Glomerular endothelial cell (primary cell): ENCODE data around the gene LRCH1. TPM values are rescaled to one million over a fixed set of nuclear protein-coding genes. Genes with fewer than 3 reads are reported as not detected.

Experiments
- DNase-seq: peaks from one replicate; pipeline ENCODE4 v3.0.0-alpha.2; 2011; ENCODE audit warnings: low read depth, low spot score; ENCODE audit errors: extremely low read depth
- total RNA-seq: library from RNA; depleted of rRNA; stranded (reverse); fragments of >200 nt; gene quantifications from 2 replicates; pipeline ENCODE4 v1.2.3, GENCODE V29; 2015

The LRCH1 gene
- total RNA-seq, 1 donor from 2014 or later: 36.8 TPM

DNA sequence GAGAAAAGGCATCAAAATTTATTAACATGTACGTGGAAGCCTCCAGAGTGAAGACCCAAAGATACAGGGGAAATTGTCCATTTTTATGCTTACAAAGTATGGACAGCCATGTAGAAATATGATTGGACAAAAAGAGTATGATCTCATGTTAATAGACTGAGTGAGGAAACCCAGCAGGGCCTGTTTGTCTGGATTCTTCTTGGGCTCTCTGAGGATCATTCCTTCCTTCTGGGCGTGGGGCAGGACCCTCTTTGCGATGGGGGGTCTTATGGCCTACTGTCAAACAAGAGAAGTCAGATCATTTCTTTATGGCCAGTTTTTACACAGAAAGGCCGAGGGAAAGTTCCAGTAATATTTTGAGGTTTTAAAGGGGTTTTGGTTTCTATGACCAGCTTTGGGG lies 133.2 kb downstream of the LRCH1 start:
- no peak for DNase-seq

DNA sequence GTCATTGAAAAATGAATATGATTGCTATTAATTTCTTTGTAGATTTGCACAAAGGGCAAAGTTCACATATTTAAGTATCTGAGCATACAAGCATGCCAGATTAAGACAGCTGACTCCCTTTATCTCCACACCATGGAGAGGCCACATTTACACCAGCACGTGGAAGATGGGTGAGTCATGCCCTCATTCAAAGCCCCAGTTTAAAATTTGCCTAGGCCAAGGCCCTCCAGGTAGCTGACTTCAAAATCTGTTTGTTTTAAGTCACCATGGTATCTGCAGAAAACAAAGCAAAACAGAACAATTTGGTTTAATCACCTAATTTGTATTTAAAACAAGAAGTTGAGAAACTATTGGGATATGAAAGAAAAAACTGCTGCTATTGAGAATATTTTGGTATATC lies 134.8 kb downstream of the LRCH1 start:
- DNase-seq: no peak

DNA sequence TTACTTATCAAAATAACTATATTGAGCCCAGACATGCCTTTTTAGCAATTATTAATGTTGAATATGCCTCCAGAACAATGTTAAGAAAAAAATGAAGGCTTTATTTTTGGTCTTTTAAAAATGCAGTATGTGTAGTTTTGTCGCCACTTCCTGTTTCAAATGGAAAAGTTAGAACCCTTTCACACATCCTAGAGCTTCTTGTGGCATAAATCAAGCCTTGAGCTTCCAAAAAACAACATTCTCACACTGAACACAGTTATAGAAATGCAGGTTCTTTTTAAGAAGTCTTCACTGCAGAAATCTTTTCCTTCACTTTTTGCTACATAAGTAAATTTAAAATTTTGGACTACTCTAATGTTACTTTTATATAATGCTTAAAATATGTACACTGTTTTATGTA lies 135.3 kb downstream of the LRCH1 start:
- no peak for DNase-seq

DNA sequence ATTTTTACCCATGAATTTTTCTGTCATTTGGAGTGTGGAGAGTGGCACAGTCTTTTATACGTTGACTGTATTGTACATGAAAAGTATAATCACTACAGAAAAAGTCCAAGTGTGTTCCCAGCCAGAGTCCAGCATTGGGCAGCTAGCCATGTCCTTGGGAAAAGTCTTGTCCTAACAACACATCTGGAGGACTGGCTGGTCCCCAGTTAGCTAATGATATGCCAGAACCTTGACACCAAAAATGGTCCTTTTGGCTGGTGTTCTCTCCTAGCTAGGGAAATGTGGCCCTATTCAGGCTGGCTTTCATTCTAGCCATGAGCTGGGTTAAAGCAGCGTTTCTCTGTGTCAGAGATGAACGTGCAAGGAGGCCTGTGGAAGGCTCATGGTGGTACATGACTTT lies 145.0 kb downstream of the LRCH1 start:
- no peak for DNase-seq

DNA sequence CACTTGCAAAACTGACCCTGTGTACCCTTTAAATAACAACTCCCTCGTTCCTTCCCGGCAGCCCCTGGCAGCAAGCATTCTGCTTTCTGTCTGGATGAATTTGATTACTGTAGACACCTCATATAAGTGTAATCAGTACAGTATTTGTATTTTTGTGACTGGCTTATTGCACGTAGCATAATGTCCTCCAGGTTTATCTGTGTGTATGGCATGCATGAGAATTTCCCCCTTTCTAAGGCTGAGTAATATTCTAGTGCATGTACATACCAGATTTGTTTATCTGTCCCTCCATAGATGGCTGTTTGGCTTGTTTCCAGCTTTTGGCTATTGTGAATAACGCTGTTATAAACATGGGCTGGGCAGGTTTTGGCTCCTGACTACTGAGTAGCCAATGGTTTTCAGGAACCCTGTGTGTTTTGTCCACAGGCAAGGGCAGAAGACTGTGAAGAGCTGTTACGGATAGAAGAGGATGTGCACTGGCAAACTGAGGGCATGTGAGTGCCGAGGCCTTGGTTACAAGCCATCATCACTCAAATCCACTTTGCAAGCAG lies 146.0 kb downstream of the LRCH1 start:
- peak; percentile 52 for DNase-seq

DNA sequence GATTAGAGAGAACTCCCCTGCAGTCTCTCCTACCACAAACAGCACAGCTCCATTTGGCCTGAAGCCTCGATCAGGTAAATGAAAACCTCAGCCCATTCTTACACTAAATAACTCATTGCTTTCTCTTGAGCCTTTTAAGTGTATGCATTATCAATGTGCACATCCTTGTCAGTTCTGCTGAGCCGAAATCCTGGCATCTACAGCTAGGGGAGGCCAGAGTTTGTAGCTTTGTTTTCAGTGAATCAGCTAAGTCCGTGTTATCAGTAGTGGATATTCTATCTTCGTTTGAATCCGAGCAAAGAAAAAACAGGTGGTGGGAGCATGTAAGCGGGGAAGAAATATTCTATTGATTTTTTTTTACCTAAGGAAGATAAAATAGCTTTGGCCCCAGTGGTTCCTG lies 159.6 kb downstream of the LRCH1 start:
- DNase-seq: no peak

DNA sequence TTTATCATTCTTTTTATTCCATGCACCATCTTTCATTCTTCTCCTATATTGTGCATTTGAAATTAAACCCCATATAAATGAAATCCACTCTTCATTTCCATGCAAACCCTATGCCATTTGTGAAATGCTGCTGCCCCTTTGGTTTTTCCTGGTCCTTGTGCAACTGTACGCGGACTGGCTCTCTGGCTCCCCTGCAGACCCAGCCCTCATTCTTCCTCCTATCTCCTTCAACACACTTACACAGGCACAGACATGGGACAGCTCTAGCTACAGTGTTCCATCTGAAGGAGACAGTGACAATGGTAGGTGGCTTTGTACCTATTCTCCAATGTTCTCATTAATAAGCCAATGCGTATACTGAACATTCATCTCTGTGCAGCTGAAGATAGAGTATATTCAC lies 162.4 kb downstream of the LRCH1 start:
- DNase-seq: no peak

DNA sequence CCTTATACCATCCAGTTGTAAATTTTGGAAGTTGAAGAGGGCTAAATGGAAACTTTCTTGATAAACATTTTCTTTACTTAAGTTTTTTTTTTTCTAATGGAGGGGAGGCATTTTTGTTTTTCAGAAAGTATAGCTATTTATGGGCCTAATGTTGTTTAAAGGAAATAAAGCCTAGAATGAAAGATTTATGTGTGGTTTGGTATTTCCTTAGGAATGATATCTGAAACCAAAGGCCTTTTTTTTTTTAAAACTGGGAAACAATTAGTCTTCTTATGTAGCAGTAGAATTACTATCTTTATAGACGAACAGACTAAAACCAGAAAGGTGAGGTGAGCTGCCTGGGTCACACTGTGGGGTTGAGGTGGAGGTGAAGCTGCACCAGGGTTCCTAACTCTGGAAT lies 163.9 kb downstream of the LRCH1 start:
- DNase-seq: peak; percentile 55

DNA sequence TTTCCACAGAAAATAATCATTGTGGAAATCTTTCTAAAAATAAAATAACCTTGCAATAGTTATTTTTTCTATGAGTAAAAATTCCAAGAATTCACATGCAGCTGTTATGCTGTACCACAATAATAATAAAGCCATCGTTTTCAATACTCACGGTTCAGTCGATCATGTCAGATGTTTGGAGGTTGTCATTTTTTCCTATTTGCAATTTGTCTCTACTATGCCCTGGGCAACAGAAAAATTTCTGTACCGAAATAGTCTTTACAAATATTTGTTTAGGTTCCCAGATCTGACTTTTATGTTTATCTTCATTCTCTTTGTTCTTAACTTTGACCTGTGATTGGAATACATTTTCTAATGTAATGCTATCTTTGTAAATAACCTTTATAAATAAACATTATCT lies 164.3 kb downstream of the LRCH1 start:
- DNase-seq: no peak

DNA sequence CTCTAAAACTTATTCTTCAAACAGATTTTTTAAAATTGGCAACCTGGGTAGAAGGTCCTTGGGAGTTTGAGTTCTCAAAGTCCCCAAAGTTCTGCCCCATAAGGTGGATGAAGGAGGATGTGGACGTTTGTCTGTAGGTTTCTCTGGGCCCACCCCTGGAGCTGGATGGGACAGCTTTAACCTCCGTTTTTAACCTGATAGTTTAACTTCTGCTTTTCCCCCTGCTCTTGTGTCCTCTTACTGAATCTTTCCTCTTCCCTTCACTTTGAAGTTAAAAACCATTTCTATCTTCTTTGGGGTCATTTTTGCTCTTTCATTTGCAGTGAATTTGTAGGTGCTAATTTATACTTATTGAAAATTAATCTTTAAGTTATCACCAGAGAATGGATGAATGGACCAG lies 164.9 kb downstream of the LRCH1 start:
- no peak for DNase-seq

DNA sequence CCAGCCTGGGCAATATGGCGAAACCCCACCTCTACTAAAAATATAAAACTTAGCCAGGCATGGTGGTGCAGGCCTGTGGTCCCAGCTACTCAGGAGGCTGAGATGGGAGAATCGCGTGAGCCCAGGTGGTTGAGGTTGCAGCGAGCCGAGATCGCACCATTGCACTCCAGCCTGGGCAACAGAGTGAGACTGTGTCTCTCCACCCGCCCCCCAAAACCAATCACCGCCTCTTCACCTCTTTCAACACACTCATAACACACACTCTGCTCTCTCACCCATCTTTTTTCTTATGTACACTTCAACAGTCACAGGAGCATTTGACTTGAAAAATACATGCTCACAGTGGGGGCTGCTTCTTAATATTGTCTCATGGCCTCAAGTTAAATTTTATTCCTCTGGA lies 167.2 kb downstream of the LRCH1 start:
- no peak for DNase-seq

DNA sequence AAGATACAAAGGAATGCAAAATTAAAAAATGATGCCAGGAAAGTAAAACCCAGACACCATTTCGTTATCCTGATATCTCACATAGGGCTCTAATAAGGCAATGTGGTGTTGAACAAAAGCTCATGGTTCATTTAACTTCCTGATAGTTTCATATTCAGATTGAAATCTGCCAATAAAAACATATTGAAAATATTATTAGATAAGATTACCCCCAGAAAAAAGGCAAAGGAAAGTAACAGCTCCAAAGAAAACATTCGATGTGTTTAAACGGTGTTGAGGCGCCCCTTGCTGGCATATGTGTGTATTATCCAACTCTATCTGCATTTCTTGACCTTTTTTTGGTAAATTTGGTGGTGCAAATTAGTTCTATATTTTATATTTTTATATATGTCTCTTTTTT lies 168.1 kb downstream of the LRCH1 start:
- no peak for DNase-seq

DNA sequence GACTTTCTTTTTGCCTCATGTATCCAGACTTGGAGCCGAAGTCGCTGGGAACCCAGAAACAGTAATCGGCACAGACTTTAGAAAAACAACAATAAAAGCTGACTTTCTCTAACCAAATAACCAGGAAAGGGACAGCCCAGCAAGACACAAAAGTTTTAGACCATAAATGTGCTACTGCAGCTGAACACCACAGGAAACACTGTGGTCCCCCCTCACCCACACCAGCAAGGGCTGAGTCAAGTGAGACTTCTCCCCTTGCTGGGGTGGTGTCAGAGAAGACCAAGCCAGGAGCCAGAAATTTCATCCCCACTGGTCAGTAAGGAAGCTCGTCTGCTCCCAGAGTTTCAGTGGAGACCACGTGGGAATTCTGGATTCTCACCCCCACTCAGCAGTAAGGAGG lies 173.4 kb downstream of the LRCH1 start:
- no peak for DNase-seq

DNA sequence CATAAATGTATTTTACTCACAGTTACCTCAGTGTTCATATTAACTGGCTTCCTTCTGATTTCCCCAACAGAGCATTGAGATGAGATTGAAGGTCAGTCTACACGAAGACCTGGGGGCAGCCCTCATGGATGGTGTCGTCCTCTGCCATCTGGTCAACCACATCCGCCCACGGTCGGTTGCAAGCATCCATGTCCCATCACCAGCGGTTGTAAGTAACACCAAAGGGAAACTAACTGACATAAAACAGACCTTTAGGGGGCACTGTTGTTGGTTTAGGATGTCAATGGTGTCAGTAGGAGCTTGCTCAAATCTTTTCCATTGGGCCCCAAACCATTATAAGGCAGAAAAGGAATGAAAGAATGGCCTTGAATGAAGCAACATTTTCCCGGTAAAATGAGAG lies 175.8 kb downstream of the LRCH1 start:
- no peak for DNase-seq

DNA sequence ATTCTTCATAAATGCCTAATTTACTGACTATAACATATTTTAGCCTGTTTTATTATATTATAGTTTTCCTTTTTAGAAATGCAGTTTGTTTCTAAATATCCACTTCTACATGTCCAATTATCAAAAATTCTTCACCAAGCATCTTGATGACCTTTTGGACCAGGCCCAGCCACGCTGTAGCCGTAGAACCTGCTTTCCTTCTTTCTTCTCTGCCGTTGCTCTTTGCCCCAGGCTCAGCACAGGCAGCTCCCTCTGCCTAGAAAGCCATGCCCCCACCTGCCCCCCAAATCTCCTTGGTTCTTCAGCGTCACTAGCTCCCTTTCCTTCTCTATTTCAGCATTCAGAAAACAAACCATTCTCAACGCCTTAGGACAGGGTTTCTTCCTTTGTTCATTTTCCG lies 178.6 kb downstream of the LRCH1 start:
- DNase-seq: no peak

DNA sequence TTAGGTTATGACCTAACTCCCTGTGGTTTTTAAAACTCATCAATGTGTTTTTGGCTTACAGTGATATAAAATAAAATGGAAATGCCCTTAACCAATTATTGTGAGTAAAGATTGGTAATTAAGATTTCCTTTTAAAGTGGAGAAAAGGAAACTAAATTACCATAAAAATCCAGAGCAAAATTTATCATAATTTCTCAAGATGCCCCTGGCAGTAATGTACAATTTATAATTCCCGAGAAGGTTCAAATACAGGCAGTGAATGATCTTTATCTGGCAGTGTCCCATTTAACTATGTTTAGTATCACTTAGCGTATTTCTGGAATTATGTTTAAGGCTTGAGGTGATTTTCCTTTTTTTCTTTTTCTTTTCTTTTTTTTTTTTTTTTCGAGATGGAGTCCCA lies 182.5 kb downstream of the LRCH1 start:
- no peak for DNase-seq

DNA sequence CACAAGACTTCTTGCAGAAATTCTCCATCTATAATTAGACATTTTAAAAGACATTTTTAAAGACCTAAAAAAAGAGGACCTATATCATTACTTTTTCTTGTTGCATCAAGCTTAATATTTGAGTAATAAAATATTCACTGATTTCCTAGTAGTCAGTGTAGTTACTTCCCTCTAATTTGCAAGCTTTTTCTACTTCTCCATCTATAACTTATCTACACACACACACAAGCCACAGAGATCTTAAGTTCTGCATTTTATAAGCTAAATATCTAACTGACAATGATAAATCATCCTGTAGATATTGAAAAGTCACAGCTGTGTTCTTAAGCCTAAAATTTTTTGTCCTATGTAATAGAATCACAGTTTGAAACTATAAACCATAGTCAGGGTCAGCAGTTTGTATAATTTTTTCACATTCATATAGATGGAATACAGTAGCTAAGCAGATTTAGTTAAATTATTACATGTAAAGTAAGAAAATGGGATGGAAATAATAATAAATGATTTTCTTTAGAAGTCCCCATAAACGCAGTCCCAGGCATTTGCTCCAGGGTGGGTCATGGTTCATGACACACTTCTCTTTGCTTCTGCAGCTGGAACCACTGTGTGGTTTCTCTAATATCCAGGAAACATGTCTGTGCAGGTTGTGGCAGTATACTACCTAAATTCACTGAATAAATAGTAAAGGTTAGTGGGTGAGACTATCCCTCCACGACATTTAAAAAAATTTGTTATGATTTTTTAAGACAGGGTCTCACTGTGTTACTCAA lies 183.8 kb downstream of the LRCH1 start:
- DNase-seq: no peak

DNA sequence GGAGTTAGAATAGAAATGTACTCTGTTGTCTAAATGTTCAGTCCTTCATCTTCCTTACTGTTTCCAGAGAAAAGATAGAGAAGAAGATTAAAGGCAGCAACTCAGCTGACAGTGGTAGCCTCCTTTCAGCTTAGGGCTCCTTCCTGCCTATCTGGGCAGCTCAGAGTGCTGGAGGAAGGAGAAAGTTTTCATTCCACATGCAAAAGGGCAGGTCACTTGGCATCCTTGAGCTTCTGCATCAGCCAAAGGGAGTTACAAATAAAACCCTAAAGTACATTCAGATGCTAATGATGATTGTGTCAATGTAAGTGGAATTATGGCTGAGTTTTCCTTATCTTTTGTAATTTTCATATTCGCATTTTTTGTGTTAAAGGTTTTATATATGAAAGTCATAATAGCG lies 185.1 kb downstream of the LRCH1 start:
- DNase-seq: no peak

DNA sequence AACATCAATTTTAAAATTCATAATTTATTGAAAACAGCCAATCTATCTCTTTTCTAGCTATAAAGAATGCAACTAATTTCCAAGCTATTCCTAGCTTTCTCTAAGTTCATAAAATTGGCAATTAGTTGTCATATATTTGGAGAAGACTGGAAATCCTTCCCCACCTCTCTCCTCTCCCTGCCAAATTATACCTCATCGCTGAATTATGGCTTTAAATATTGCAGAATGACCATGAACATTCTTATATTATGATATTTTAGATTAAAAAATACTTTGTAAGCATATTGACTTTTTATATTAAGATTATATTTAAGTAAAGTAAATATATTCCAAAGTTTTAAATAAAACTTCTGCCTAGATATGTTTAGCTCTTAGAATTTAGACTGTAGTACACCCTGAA lies 185.8 kb downstream of the LRCH1 start:
- no peak for DNase-seq

DNA sequence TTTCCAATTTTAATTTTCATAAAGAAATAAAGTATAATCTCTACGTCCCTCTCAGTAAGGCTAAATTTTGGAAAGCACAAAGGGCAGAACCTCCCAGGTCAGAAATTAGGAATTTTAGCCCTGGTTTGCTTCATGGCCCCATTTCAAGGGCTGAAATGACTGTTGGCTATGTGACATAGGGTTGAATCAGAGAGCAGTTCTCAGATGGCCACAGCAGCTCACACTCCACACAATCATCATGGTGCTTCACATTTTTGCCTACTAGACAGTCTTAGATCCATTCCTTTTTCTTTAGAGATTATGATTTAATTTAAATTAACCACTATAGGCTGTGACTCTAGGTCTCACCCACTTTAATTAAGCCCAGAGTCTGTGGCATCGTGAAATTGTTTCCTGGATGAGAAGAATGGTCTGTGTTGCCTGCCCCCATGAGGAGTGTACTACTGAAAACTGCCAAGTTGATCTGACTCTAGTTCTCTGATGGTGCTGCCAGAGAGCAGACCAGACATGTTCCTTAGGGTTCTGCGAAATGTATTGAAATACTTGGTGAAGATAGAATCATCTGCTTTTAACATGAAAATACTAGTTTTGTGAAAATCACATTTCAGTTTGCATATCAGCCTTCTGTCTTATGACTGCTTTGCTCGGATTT lies 186.6 kb downstream of the LRCH1 start:
- DNase-seq: no peak

DNA sequence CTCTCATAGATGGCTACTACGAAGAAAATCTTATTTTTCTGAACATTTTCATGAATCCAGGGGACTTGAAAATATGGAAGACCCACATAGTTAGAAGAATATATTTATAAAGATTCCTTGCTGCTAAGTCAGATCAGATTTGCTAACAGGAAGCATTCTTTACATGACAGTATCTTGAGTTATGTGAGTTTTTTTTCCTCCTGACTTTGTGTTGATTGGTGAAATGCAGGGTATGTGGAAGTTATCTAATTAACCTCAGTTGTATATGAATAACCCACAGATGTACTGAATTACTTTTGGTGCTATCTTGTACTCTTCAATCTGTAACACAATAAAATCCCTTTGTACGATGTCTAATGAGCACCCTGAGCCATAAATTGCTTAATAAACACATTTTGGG lies 190.2 kb downstream of the LRCH1 start:
- no peak for DNase-seq

DNA sequence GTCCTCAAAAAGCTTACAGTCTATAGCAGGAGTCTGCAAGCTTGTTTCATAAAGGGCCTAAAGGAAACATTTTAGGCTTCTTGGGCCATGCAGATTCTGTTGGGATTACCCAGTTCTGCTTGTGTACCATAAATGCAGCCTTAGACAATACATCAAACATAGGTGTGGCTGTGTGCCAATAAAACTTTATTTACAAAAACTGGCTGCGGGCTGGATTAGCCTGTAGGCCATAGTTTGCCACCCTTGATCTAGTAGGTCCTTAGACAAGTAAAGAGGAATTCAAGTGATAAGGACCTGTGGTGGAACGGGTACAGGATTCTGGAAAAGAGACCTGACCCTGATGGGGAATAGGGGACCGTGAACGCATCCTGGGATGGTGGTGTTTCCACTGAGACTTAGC lies 192.1 kb downstream of the LRCH1 start:
- no peak for DNase-seq
